ENCODE results near the gene GLP1R. TPM values are rescaled to one million over a fixed set of nuclear protein-coding genes. Genes with fewer than 3 reads are reported as not detected.

Gene GLP1R
- total RNA-seq, 1 donor from 2014 or later, result not detected

DNA sequence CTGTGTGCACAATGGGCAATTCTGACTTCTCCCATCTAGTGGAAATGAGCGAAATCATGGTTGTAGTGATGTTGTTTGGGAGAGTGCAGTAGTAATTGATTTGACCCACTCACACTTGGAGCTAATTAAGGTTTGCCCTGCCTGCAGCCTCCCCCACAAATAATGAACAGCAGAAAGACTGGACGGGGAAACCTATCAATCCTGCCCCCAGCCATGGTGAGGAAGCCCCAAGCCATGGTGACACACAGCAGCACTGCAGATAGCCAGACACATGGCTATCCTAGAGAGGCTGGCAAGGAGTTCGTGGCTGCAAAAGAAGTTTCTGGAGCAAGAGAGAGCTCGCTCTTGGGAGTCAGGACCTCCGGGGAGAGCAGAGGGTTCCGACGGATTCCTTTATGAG lies 38.6 kb downstream of the GLP1R start:
- no peak overlapping the region for H3K4me3 ChIP-seq
- H3K4me1 ChIP-seq, result no peaks in the 10 kb centered on the region
- no peak for TF ChIP-seq CTCF (IDR thresholded peaks at IDR 0.05)
- H3K27ac ChIP-seq, result no peak overlapping the region
- no peak for DNase-seq (ENCODE audit: low spot score in 2 of 2)
- H3K9me3 ChIP-seq, result no peaks in the 10 kb centered on the region
- H3K36me3 ChIP-seq, result no peaks in the 10 kb centered on the region
- H3K27me3 ChIP-seq, result no peaks in the 10 kb centered on the region
- intact Hi-C loops (cut with DNase I), result no loop called here

GRCh38 chr6:39088331-39088730 lies 39.8 kb downstream of the GLP1R start:
- peak in 1 of 2 donors; percentile 23 for DNase-seq (ENCODE audit: low spot score in 2 of 2)
- H3K27ac ChIP-seq, result no peak overlapping the region
- intact Hi-C loops (cut with DNase I), result no loop called here
- H3K9me3 ChIP-seq, result no peaks in the 10 kb centered on the region
- TF ChIP-seq CTCF (IDR thresholded peaks at IDR 0.05), result peak in 1 of 3 experiments; percentile 42
- H3K4me3 ChIP-seq, result no peak overlapping the region
- no peaks in the 10 kb centered on the region for H3K36me3 ChIP-seq
- H3K27me3 ChIP-seq, result no peaks in the 10 kb centered on the region
- H3K4me1 ChIP-seq, result no peaks in the 10 kb centered on the region

- Histone ChIP-seq H3K4me3 (no peak overlapping the region), H3K27me3 (no peaks in the 10 kb centered on the region), H3K27ac (no peak overlapping the region), H3K9me3 (no peaks in the 10 kb centered on the region), H3K4me1 (no peaks in the 10 kb centered on the region), H3K36me3 (no peaks in the 10 kb centered on the region)
- TF ChIP-seq CTCF (IDR thresholded peaks at IDR 0.05), result no peak
- intact Hi-C loops (cut with DNase I), result no loop called here
- DNase-seq (ENCODE audit: low spot score in 2 of 2), result no peak
Measured at GRCh38 chr6:39090036-39090435, 41.5 kb downstream of the GLP1R start.

GRCh38 chr6:39091220-39091619 lies 42.6 kb downstream of the GLP1R start:
- intact Hi-C loops (cut with DNase I), result no loop called here
- Histone ChIP-seq H3K27ac (no peak overlapping the region), H3K36me3 (no peaks in the 10 kb centered on the region)

DNA sequence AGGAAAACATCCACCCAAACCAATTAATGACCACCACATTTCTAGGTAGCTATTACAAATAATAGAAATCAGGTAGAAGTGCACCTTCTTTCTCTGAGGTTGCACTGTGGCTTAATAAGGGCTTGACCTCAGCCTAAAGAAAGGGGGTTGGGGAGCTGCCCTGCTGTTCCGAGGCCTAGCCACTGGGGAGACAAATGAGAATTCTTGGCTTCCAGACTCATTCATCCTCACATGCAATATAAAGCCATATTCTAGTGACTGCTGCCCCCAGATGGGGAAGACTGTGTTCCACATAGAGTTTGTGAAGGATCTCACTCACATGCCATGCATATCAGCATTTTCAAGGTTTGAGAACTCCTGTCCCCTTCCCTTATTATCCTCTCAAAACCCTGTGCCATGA lies 43.5 kb downstream of the GLP1R start:
- H3K4me3 ChIP-seq, result no peak overlapping the region
- TF ChIP-seq CTCF (IDR thresholded peaks at IDR 0.05), result no peak
- DNase-seq (ENCODE audit: low spot score in 2 of 2), result no peak

More at GRCh38 chr6:39091220-39091619, 42.6 kb downstream of the GLP1R start:
- Histone ChIP-seq H3K4me3 (no peak overlapping the region), H3K9me3 (no peaks in the 10 kb centered on the region), H3K4me1 (no peaks in the 10 kb centered on the region), H3K27me3 (no peaks in the 10 kb centered on the region)
- no peak for DNase-seq (ENCODE audit: low spot score in 2 of 2)
- no peak for TF ChIP-seq CTCF (IDR thresholded peaks at IDR 0.05)

DNA sequence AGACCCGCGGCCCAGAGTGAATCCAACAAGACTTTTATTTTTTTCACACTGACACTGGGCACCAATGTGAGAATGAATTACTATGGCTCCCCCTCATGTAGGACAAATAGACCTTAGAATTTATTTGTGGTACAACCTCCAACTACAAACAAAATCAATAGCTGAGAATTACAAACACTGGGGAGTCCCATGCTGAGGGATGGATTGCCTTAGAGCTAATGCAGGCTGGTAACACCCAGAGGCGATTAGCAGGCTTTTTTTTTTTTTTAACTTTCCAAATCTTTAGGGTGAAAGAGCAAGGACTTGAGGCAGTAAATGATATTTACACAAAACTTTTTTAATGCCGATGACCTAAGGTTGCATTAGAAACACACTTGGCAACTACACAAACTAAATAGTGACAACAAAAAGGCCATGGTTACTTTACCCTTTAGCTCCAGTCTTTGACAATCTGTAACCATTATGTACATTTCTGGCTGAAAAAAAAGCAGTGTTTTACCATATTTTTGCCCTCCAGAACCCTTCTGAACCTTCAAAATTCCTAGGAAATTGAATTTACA lies 44.6 kb downstream of the GLP1R start:
- Histone ChIP-seq H3K27ac (no peak overlapping the region), H3K4me1 (no peaks in the 10 kb centered on the region), H3K27me3 (no peaks in the 10 kb centered on the region), H3K9me3 (no peaks in the 10 kb centered on the region), H3K36me3 (no peaks in the 10 kb centered on the region), H3K4me3 (no peak overlapping the region)
- no peak for DNase-seq (ENCODE audit: low spot score in 2 of 2)
- no peak for TF ChIP-seq CTCF (IDR thresholded peaks at IDR 0.05)
- intact Hi-C loops (cut with DNase I), result no loop called here

More for the DNA sequence above, 43.5 kb downstream of the GLP1R start:
- Histone ChIP-seq H3K4me1 (no peaks in the 10 kb centered on the region), H3K27ac (no peak overlapping the region), H3K27me3 (no peaks in the 10 kb centered on the region), H3K9me3 (no peaks in the 10 kb centered on the region), H3K36me3 (no peaks in the 10 kb centered on the region)
- intact Hi-C loops (cut with DNase I), result no loop called here
